ENCODE results near the gene KCNAB1.

DNA sequence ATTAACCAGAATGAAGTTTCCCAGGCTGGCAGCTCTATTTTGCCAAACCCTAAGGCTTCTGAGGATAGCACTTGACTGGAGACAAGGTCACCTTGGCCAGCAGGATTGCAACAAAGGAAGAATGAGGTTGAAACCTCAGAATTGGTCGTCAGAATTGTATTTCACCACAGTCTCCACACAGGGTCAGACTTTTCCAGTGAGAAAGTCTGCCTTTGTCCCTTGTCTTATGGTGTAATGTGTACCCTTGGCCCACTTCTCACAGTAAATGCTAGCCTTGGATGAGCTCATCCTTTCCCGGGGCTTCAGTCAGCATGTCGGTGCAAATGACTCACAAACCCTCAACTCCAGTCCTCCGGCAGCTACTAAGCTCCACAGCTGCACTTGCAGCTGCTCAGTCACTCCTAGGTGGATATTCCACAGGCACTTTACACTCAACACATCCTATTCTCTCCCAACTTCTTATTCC, 414.8 kb downstream of the KCNAB1 start:
- TF ChIP-seq, protein P1, sequence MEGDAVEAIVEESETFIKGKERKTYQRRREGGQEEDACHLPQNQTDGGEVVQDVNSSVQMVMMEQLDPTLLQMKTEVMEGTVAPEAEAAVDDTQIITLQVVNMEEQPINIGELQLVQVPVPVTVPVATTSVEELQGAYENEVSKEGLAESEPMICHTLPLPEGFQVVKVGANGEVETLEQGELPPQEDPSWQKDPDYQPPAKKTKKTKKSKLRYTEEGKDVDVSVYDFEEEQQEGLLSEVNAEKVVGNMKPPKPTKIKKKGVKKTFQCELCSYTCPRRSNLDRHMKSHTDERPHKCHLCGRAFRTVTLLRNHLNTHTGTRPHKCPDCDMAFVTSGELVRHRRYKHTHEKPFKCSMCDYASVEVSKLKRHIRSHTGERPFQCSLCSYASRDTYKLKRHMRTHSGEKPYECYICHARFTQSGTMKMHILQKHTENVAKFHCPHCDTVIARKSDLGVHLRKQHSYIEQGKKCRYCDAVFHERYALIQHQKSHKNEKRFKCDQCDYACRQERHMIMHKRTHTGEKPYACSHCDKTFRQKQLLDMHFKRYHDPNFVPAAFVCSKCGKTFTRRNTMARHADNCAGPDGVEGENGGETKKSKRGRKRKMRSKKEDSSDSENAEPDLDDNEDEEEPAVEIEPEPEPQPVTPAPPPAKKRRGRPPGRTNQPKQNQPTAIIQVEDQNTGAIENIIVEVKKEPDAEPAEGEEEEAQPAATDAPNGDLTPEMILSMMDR (conservative IDR thresholded peaks at IDR 0.05), result peak; percentile 59
- TF ChIP-seq EZH2 (IDR thresholded peaks at IDR 0.05; ENCODE audit: low read depth), result no peak

Data from PC-9 (cell line).